IMR-90 (cell line): ENCODE data around the gene GKN1. TPM values are rescaled to one million over a fixed set of nuclear protein-coding genes. Genes with fewer than 3 reads are reported as not detected.

Source experiments
- ATAC-seq: fragments of 200-7000 bp; cut with Tn5 transposase; 2 replicates; pipeline ENCODE4 v1.9.1; 2020; ENCODE audit warnings: low read depth, mild to moderate bottlenecking, moderate library complexity
- BruUV-seq: library from RNA; stranded (reverse); fragments of 400-500 nt; replicated peaks from 2 replicates; lab custom pipeline; 2021; lab: Mats Ljungman, UMichigan
- CTCF ChIA-PET: fragments of 300-600 bp; formaldehyde crosslinking; extraction: SDS; loops from one replicate; lab custom pipeline; 2021; ENCODE audit warnings: antibody characterized with exemption; lab: Yijun Ruan, JAX
- POLR2A ChIA-PET: fragments of 300-600 bp; sonication (Branson Sonifier 250); formaldehyde crosslinking; loops from one replicate; lab custom pipeline; 2022; ENCODE audit warnings: antibody characterized with exemption; ENCODE audit not compliant: unreplicated experiment; lab: Charles Lee
- DNase-seq: peaks from one replicate; pipeline ENCODE4 v3.0.0; 2013
- H2AFZ ChIP-seq: replicated peaks from 2 replicates; pipeline ENCODE3; 2013; ENCODE audit warnings: low read length, mild to moderate bottlenecking; ENCODE audit not compliant: poor library complexity
- H2AK5ac ChIP-seq: 2 replicates; pipeline ENCODE4 v1.6.1; 2013; ENCODE audit warnings: low read depth, low read length, inconsistent platforms
- H2AK9ac ChIP-seq: replicated peaks from 2 replicates; pipeline ENCODE3; 2013; ENCODE audit warnings: mild to moderate bottlenecking, low read depth, low read length, moderate library complexity; ENCODE audit not compliant: poor library complexity
- H2BK120ac ChIP-seq: 2 replicates; pipeline ENCODE4 v1.6.1; 2013; ENCODE audit warnings: low read depth, low read length, inconsistent platforms
- H2BK15ac ChIP-seq: 3 replicates; pipeline ENCODE4 v1.6.1; 2013; ENCODE audit warnings: low read depth, low read length, inconsistent platforms
- H2BK20ac ChIP-seq: 2 replicates; pipeline ENCODE4 v1.6.1; 2013; ENCODE audit warnings: low read depth, mild to moderate bottlenecking, inconsistent platforms, low read length, moderate library complexity
- H2BK5ac ChIP-seq: 2 replicates; pipeline ENCODE4 v1.6.1; 2013; ENCODE audit warnings: mild to moderate bottlenecking, low read depth, low read length, inconsistent platforms; ENCODE audit not compliant: poor library complexity, severe bottlenecking
- H3K14ac ChIP-seq: replicated peaks from 2 replicates; pipeline ENCODE4 v1.6.1; 2013; ENCODE audit warnings: low read depth, low read length, inconsistent platforms
- H3K18ac ChIP-seq: 2 replicates; pipeline ENCODE4 v1.6.1; 2013; ENCODE audit warnings: low read depth, low read length, control low read depth
- H3K23ac ChIP-seq: 2 replicates; pipeline ENCODE4 v1.6.1; 2013; ENCODE audit warnings: low read depth, low read length, inconsistent platforms
- H3K27ac ChIP-seq: 2 replicates; pipeline ENCODE4 v1.5.1; 2013; ENCODE audit warnings: mild to moderate bottlenecking, control low read depth, low read length; ENCODE audit not compliant: insufficient read depth
- H3K27me3 ChIP-seq: 2 replicates; pipeline ENCODE4 v1.6.1; 2013; ENCODE audit warnings: low read length; ENCODE audit not compliant: control insufficient read depth, insufficient read depth
- H3K36me3 ChIP-seq: 2 replicates; pipeline ENCODE4 v1.6.1; 2013; ENCODE audit warnings: low read length, mixed read lengths; ENCODE audit not compliant: control insufficient read depth, insufficient read depth
- H3K4ac ChIP-seq: 2 replicates; pipeline ENCODE4 v1.6.1; 2013; ENCODE audit warnings: low read depth, low read length, inconsistent platforms
- H3K4me1 ChIP-seq: 2 replicates; pipeline ENCODE4 v1.6.1; 2013; ENCODE audit warnings: low read length, mixed read lengths; ENCODE audit not compliant: control insufficient read depth, insufficient read depth
- H3K4me2 ChIP-seq: 2 replicates; pipeline ENCODE4 v1.6.1; 2013; ENCODE audit warnings: low read depth, mild to moderate bottlenecking, control low read depth, low read length, moderate library complexity
- H3K4me3 ChIP-seq: 2 replicates; pipeline ENCODE4 v1.5.1; 2013; ENCODE audit warnings: low read depth, mild to moderate bottlenecking, control low read depth, low read length, moderate library complexity; ENCODE audit not compliant: insufficient read depth
- H3K56ac ChIP-seq: 2 replicates; pipeline ENCODE4 v1.6.1; 2013; ENCODE audit warnings: low read length, inconsistent platforms; ENCODE audit not compliant: insufficient read depth; ENCODE audit errors: extremely low read depth
- H3K79me1 ChIP-seq, 2 experiments: 2 replicates each; pipeline ENCODE4 v1.6.1; 2013; ENCODE audit warnings: low read length in 2 of 2, inconsistent platforms in 1 of 2, low read depth in 1 of 2
- H3K9ac ChIP-seq: 2 replicates; pipeline ENCODE4 v1.6.1; 2013; ENCODE audit warnings: low read depth, low read length, control low read depth
- H3K9me1 ChIP-seq: 2 replicates; pipeline ENCODE4 v1.6.1; 2013; ENCODE audit warnings: low read length, inconsistent platforms; ENCODE audit not compliant: insufficient read depth
- H3K9me3 ChIP-seq: 2 replicates; pipeline ENCODE4 v1.6.1; 2013; ENCODE audit warnings: low read length; ENCODE audit not compliant: control insufficient read depth, insufficient read depth
- H4K20me1 ChIP-seq: 2 replicates; pipeline ENCODE4 v1.6.1; 2013; ENCODE audit warnings: low read length, inconsistent platforms; ENCODE audit not compliant: insufficient read depth
- H4K5ac ChIP-seq: 2 replicates; pipeline ENCODE4 v1.6.1; 2013; ENCODE audit warnings: mild to moderate bottlenecking, low read depth, low read length, control low read depth
- H4K8ac ChIP-seq, 2 experiments: 2 replicates each; pipeline ENCODE4 v1.6.1; 2013; ENCODE audit warnings: low read depth in 2 of 2, low read length in 2 of 2, control low read depth in 1 of 2, inconsistent platforms in 1 of 2
- H4K91ac ChIP-seq: 2 replicates; pipeline ENCODE4 v1.6.1; 2013; ENCODE audit warnings: low read depth, low read length, inconsistent platforms; ENCODE audit not compliant: insufficient read depth
- BHLHE40 ChIP-seq: fragments of 150-350 bp; IDR thresholded peaks from 2 replicates; pipeline ENCODE4 v1.6.1; 2016; ENCODE audit warnings: mild to moderate bottlenecking, low read depth, low read length
- CHD1 ChIP-seq: IDR thresholded peaks from 2 replicates; pipeline ENCODE4 v1.6.1; 2012; ENCODE audit warnings: low read depth, low read length, improper control_type of control experiment
- CTCF ChIP-seq: conservative IDR thresholded peaks from 2 replicates; pipeline ENCODE4 v1.5.1; 2012; ENCODE audit warnings: mild to moderate bottlenecking, low read depth, low read length, improper control_type of control experiment
- ELK1 ChIP-seq: fragments of 150-350 bp; IDR thresholded peaks from 2 replicates; pipeline ENCODE4 v1.6.1; 2016; ENCODE audit warnings: low read depth, mild to moderate bottlenecking, low read length, moderate library complexity, borderline replicate concordance
- FOS ChIP-seq: fragments of 150-350 bp; IDR thresholded peaks from 2 replicates; pipeline ENCODE4 v1.6.1; 2016; ENCODE audit warnings: low read depth, low read length
- MAFK ChIP-seq: IDR thresholded peaks from 2 replicates; pipeline ENCODE4 v1.6.1; 2012; ENCODE audit warnings: low read depth, low read length, improper control_type of control experiment
- MAZ ChIP-seq: IDR thresholded peaks from 2 replicates; pipeline ENCODE4 v1.6.1; 2012; ENCODE audit warnings: low read depth, mild to moderate bottlenecking, low read length, improper control_type of control experiment, moderate library complexity, borderline replicate concordance
- MXI1 ChIP-seq: IDR thresholded peaks from 2 replicates; pipeline ENCODE4 v1.6.1; 2012; ENCODE audit warnings: low read depth, mild to moderate bottlenecking, low read length, moderate library complexity, borderline replicate concordance
- NFE2L2 ChIP-seq: fragments of 150-350 bp; IDR thresholded peaks from 2 replicates; pipeline ENCODE4 v1.6.1; 2016; ENCODE audit warnings: low read depth, mild to moderate bottlenecking, low read length
- POLR2A ChIP-seq: IDR thresholded peaks from 2 replicates; pipeline ENCODE4 v1.6.1; 2012; ENCODE audit warnings: mild to moderate bottlenecking, low read depth, low read length
- RAD21 ChIP-seq: IDR thresholded peaks from 2 replicates; pipeline ENCODE4 v1.6.1; 2012; ENCODE audit warnings: low read length, improper control_type of control experiment
- RCOR1 ChIP-seq: IDR thresholded peaks from 2 replicates; pipeline ENCODE4 v1.6.1; 2012; ENCODE audit warnings: mild to moderate bottlenecking, low read length, improper control_type of control experiment; ENCODE audit not compliant: insufficient replicate concordance
- RFX5 ChIP-seq: IDR thresholded peaks from 2 replicates; pipeline ENCODE4 v1.8.0; 2012; ENCODE audit warnings: low read depth, mild to moderate bottlenecking, low read length, moderate library complexity
- SMC3 ChIP-seq: fragments of 150-350 bp; IDR thresholded peaks from 2 replicates; pipeline ENCODE4 v1.6.1; 2016; ENCODE audit warnings: low read depth, mild to moderate bottlenecking, antibody characterized with exemption, low read length, moderate library complexity
- USF2 ChIP-seq: fragments of 150-350 bp; IDR thresholded peaks from 2 replicates; pipeline ENCODE4 v1.6.1; 2017; ENCODE audit warnings: mild to moderate bottlenecking, antibody characterized with exemption, low read length, low read depth
- WGBS, 2 experiments: methylation state at CpG; one replicate each; pipeline versions ENCODE4 v1.1.5 to v1.1.7; 2013; ENCODE audit warnings: missing lambda C conversion rate in 2 of 2; ENCODE audit not compliant: insufficient read length in 1 of 2; ENCODE audit errors: extremely low coverage in 2 of 2; 5-methylcytosine and 5-hydroxymethylcytosine counted together
- dilution Hi-C: fragments of 300-500 bp; cut with HindIII; formaldehyde crosslinking; loops from one replicate; pipeline ENCODE4 v1.14.3; 2018; ENCODE audit warnings: low sequenced_read_pairs; ENCODE audit not compliant: unreplicated experiment
- in situ Hi-C: fragments of 300-500 bp; cut with MboI; formaldehyde crosslinking; loops from 3 replicates; pipeline ENCODE4 v1.14.3; 2019; ENCODE audit warnings: low sequenced_read_pairs, inconsistent platforms, mixed read lengths
- intact Hi-C: fragments of 100-400 bp; cut with micrococcal nuclease; formaldehyde crosslinking; loops from 2 replicates; pipeline ENCODE4 v1.10.0; 2022
- polyA plus RNA-seq, 3 experiments: library from polyadenylated mRNA; depleted of rRNA; stranded (reverse); fragments of >200 nt; gene quantifications; 2 replicates each; pipeline ENCODE4 v1.2.3, GENCODE V29; 2012; ENCODE audit warnings: low replicate concordance in 1 of 3
- total RNA-seq: library from RNA; depleted of rRNA; stranded (reverse); fragments of >200 nt; gene quantifications from 2 replicates; pipeline ENCODE4 v1.2.3, GENCODE V29; 2012

GKN1 gene
- total and polyA plus RNA-seq, 2 of the 4 experiments (the other 2 are of a cell fraction) = not detected

- CTCF ChIA-PET = interaction anchor here (1.2 kb wide), 1 partner anchor 8 kb away, joined by 3 read pairs; no protein-coding TSS in a partner anchor
- BruUV-seq = no TSS peak
Observed at GRCh38 chr2:68935471-68935870, 39.0 kb upstream of the GKN1 start.

More at GRCh38 chr2:68935471-68935870, 39.0 kb upstream of the GKN1 start:
- 100% methylated on average over 4 of the region's 5 CpGs; no CpG with 5 or more reads in 1 of the 2 experiments for WGBS, 2 experiments
- Histone ChIP-seq H2BK15ac (peak overlapping the region; percentile 92; the same call in 2 of the 3 replicates), H3K18ac (peak overlapping the region; percentile 91), H2AFZ (peak overlapping the region; percentile 89), H3K9me3 (no peaks in the 10 kb centered on the region), H2AK9ac (no peak overlapping the region), H4K91ac (peak overlapping the region; percentile 94; the same call in 1 of the 2 replicates), H3K4me2 (no peak overlapping the region), H3K4me3 (no peak overlapping the region), H3K4me1 (peaks cover 31% of the 10 kb centered on the region), H4K8ac (peak overlapping the region; percentile 83 to 97; a peak in 3 of 4 replicates), H2BK5ac (peak overlapping the region; percentile 89), H4K20me1 (no peaks in the 10 kb centered on the region), H3K9ac (no peak overlapping the region), H3K23ac (peak overlapping the region; percentile 82; the same call in 1 of the 2 replicates), H3K9me1 (peaks cover 22% of the 10 kb centered on the region), H3K36me3 (no peaks in the 10 kb centered on the region), H3K14ac (peak overlapping the region; percentile 94), H3K27me3 (no peaks in the 10 kb centered on the region), H2BK20ac (peak overlapping the region; percentile 99; the same call in 1 of the 2 replicates), H3K56ac (no peak overlapping the region), H3K4ac (peak overlapping the region; percentile 98), H3K79me1 (no peaks in the 10 kb centered on the region), H2AK5ac (peak overlapping the region; percentile 98), H2BK120ac (peak overlapping the region; percentile 99), H3K27ac (no peak overlapping the region), H4K5ac (peak overlapping the region; percentile 94)
- POLR2A ChIA-PET = no interaction called here
- in situ Hi-C loops (no loop called here), intact Hi-C loops (no loop called here), dilution Hi-C loops (no loop called here)
- TF ChIP-seq CHD1 (no peak), POLR2A (no peak), NFE2L2 (no peak), USF2 (no peak), MAZ (no peak), RCOR1 (no peak), MXI1 (no peak), FOS (no peak), RAD21 (no peak), RFX5 (no peak), MAFK (no peak), SMC3 (no peak), ELK1 (no peak), BHLHE40 (no peak), CTCF (no peak)
- no peak for DNase-seq
- no peak for ATAC-seq
